ENCODE measurements around the gene GRIN2D. TPM values are rescaled to one million over a fixed set of nuclear protein-coding genes. Genes with fewer than 3 reads are reported as not detected.

Gene GRIN2D
- total RNA-seq, 4 donors from 2014 or later, result 0.42 to 0.90 (median 0.51) TPM

GRCh38 chr19:48350856-48351255, 42.6 kb upstream of the GRIN2D start:
- Histone ChIP-seq H3K27me3 (no peaks in the 10 kb centered on the region), H3K4me1 (no peaks in the 10 kb centered on the region), H3K27ac (no peak overlapping the region), H3K9me3 (no peaks in the 10 kb centered on the region), H3K4me3 (no peak overlapping the region), H3K36me3 (no peaks in the 10 kb centered on the region)
- 89 to 91% methylated on average over 5 of the region's 5 CpGs for WGBS, 2 donors
- TF ChIP-seq POLR2A (IDR thresholded peaks at IDR 0.05), result no peak
- TF ChIP-seq CTCF (IDR thresholded peaks at IDR 0.05), result no peak
- TF ChIP-seq EP300 (IDR thresholded peaks at IDR 0.05), result no peak
- DNase-seq (ENCODE audit: low spot score in 2 of 2), result no peak

- Histone ChIP-seq H3K36me3 (no peaks in the 10 kb centered on the region), H3K27me3 (no peaks in the 10 kb centered on the region), H3K9me3 (no peaks in the 10 kb centered on the region), H3K4me3 (no peak overlapping the region), H3K4me1 (no peaks in the 10 kb centered on the region), H3K27ac (no peak overlapping the region)
- 37 to 43% methylated on average over 8 of the region's 8 CpGs for WGBS, 2 donors
- DNase-seq (ENCODE audit: low spot score in 2 of 2), result peak; percentile 44 to 57
- TF ChIP-seq POLR2A (IDR thresholded peaks at IDR 0.05) (no peak), CTCF (IDR thresholded peaks at IDR 0.05) (peak; percentile 43 to 82 (median 54)), EP300 (IDR thresholded peaks at IDR 0.05) (no peak)
Observed at GRCh38 chr19:48351341-48351752, 42.1 kb upstream of the GRIN2D start.

GRCh38 chr19:48353677-48354076, 39.8 kb upstream of the GRIN2D start:
- H3K27me3 ChIP-seq, result no peaks in the 10 kb centered on the region
- H3K4me3 ChIP-seq, result no peak overlapping the region
- DNase-seq (ENCODE audit: low spot score in 2 of 2), result no peak
- H3K4me1 ChIP-seq, result no peaks in the 10 kb centered on the region
- no peak overlapping the region for H3K27ac ChIP-seq
- no peaks in the 10 kb centered on the region for H3K9me3 ChIP-seq
- TF ChIP-seq CTCF (IDR thresholded peaks at IDR 0.05) (no peak), EP300 (IDR thresholded peaks at IDR 0.05) (no peak), POLR2A (IDR thresholded peaks at IDR 0.05) (no peak)
- WGBS, 2 donors, result 87 to 88% methylated on average over 5 of the region's 5 CpGs
- H3K36me3 ChIP-seq, result peaks cover 0 to 2% (median 0%) of the 10 kb centered on the region in 3 donors

- no peaks in the 10 kb centered on the region for H3K27me3 ChIP-seq
- DNase-seq (ENCODE audit: low spot score in 2 of 2), result no peak
- no peaks in the 10 kb centered on the region for H3K9me3 ChIP-seq
- WGBS, 2 donors, result 56 to 69% methylated on average over 15 of the region's 15 CpGs
- no peaks in the 10 kb centered on the region for H3K4me1 ChIP-seq
- no peak for TF ChIP-seq POLR2A (IDR thresholded peaks at IDR 0.05)
- TF ChIP-seq CTCF (IDR thresholded peaks at IDR 0.05), result no peak
- TF ChIP-seq EP300 (IDR thresholded peaks at IDR 0.05), result no peak
- no peak overlapping the region for H3K4me3 ChIP-seq
- peaks cover 0 to 7% (median 0%) of the 10 kb centered on the region in 3 donors for H3K36me3 ChIP-seq
- H3K27ac ChIP-seq, result no peak overlapping the region
Observed at GRCh38 chr19:48354332-48354992, 39.0 kb upstream of the GRIN2D start.

- 73 to 76% methylated on average over 12 of the region's 12 CpGs for WGBS, 2 donors
- no peaks in the 10 kb centered on the region for H3K27me3 ChIP-seq
- TF ChIP-seq POLR2A (IDR thresholded peaks at IDR 0.05), result no peak
- TF ChIP-seq EP300 (IDR thresholded peaks at IDR 0.05), result no peak
- TF ChIP-seq CTCF (IDR thresholded peaks at IDR 0.05), result no peak
Observed at GRCh38 chr19:48355365-48355954, 38.0 kb upstream of the GRIN2D start.

More at GRCh38 chr19:48355365-48355954, 38.0 kb upstream of the GRIN2D start:
- Histone ChIP-seq H3K9me3 (no peaks in the 10 kb centered on the region), H3K4me1 (no peaks in the 10 kb centered on the region), H3K4me3 (no peak overlapping the region), H3K36me3 (peaks cover 0 to 17% (median 0%) of the 10 kb centered on the region in 3 donors), H3K27ac (no peak overlapping the region)
- DNase-seq (ENCODE audit: low spot score in 2 of 2), result no peak
